Stimulated activated CD8-positive, alpha-beta memory T cell treated with anti-CD3 and anti-CD28 coated beads, Interleukin-4, amount 100 ng/mL, for 1 hour (primary cell): ENCODE measurements around the gene RANBP17.

Experiments used
- DNase-seq, 2 donors: peaks; one replicate each; pipeline ENCODE4 v3.0.0-alpha.2; 2020; ENCODE audit warnings: low read depth in 2 of 2, low spot score in 1 of 2

The RANBP17 gene

GRCh38 chr5:171080186-171080938, 218.5 kb downstream of the RANBP17 start:
- DNase-seq: no peak

DNA sequence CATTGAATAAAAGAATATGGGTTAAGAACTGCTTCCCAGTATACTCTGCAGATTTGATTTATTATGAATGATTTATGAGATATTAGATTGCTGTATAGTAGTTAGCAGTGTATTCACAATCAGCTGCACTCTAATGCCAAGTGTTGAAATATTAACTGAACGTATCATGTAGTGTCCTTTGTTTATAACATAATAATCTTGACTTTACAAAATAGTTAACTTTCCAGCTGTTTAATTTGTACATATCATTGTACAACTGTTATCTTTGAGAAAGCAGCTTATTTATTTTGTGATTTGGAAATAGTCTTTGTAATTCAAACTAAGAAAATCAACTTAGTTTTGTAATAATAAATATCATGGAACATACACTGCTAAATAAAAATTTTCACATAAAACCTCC, 219.5 kb downstream of the RANBP17 start:
- DNase-seq: no peak

DNA sequence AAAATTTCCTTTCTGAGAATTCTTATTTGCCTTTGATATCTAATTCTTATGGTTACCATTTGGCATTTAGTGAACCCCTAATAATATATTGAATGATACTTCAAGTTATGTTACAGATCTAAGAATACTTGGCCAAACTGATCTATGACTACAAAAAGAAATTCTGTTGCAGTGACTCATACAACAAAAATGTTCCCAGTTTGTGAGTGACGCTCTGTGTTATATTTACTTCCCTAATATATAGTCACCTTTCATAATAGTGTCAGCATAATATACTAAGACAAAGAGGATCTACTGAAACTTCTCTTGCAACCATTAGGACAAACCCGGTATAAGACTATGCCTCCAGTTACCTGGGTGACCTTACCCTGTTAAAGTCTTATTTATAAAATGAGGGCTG, 230.4 kb downstream of the RANBP17 start:
- DNase-seq: no peak

DNA sequence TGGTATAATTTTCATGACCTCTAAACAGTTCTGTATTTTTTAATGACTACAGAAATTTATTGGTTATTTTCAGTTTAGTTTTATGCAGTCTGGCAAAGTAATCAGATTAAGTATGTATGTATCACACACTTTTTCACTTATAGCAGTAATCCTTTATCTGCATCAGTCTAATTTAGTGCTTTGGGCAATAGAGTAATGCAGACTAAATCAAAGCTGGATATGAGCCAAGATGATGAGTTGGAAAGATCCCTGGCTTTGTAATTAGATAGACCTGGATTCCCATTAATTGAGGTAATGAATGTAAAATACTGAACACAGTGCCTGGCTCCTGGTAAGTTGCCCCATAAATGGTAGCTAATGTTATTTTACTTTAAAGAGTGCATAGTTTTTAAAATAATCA, 231.8 kb downstream of the RANBP17 start:
- DNase-seq: no peak

- DNase-seq: no peak
These were observed 232.5 kb downstream of the RANBP17 start for GRCh38 chr5:171094356-171094755.

- DNase-seq: no peak
These were observed 241.2 kb downstream of the RANBP17 start for GRCh38 chr5:171102877-171103610.

DNA sequence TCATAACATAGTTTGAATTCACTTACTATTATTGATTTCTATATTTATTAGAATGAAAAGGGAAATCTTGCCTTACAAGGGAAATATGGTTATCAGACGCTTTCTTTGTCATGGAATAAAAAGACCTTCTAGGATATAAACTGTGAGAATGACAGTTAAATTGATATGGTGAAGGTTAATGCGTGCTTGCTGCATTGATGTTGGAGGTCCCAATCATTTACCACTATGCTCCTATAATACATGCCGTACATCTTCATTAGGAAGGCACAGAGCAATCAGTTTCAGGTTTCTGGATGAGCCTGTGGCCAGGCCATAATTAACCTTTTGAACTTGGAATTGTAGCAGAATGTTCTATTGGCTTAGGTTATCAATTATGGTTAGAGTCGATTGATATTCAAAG, 245.9 kb downstream of the RANBP17 start:
- DNase-seq: no peak

GRCh38 chr5:171115519-171115918, 253.7 kb downstream of the RANBP17 start:
- no peak for DNase-seq

GRCh38 chr5:171116719-171117118, 254.9 kb downstream of the RANBP17 start:
- DNase-seq: no peak

DNA sequence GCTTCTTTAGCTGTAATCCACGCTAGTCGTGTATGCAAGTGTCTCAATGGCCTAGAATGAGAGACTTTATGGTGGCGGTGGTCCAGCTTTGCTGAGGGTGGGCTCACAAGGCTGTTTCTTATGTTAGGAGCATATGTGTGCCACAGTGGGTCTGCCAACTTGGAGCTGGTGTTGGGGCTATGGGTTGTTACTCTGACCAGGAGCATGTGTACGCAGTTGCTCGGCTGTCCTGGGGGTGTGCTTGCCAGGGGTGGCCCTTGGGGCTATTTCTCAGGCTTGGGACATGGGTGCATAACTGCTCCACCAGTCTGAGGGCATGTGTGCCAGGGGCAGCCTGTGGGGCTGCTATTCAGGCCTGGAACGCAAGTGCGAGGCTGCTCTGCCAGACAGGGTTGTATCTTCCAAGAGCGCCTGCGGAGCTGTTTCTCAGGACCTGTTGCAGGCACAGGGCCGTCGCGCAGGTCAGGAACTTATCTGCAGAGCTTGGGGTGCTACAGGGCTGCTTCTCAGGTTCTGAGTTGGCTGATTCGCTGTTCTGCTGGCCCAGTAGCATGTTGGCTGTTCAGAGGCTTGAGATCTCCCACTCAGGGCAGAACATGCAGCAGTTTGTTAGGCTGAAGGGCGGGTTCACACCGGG, 259.3 kb downstream of the RANBP17 start:
- no peak for DNase-seq

- DNase-seq: no peak
These were observed 259.8 kb downstream of the RANBP17 start for GRCh38 chr5:171121638-171122037.

- no peak for DNase-seq
These were observed 260.6 kb downstream of the RANBP17 start for GRCh38 chr5:171122372-171122771.

- no peak for DNase-seq
These were observed 261.6 kb downstream of the RANBP17 start for GRCh38 chr5:171123417-171123816.

DNA sequence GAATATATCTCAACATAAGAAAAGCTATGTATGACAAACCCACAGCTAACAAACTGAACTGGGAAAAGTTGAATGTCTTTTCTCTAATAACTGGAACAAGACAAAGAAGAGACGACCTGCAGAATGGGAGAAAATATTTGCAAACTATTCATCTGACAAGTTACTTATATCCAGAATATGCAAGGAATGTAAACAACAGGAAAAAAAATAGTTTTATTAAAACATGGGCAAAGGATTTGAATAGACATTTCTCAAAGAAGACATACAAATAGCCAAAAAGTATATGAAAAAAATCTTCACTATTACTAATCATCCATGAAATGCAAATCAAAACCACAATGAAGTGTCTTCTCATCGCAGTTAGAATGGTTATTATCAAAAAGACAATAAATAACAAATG, 265.5 kb downstream of the RANBP17 start:
- no peak for DNase-seq

DNA sequence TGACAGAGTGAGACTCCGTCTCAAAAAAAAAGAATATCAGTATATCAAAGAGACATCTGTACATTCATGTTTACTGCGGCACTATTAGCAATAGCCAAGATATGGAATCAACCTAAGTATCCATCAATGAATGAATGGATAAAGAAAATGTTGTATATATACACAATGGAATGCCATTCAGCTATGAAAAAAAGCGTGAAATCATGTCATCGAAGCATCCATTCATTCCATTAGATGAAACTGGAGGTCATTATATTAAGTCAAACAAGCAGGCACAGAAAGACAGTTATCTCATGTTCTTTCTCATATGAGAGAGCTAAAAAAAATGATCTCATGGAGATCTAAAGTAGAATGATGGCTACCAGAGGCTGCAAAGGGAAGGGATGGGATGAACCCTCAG, 266.3 kb downstream of the RANBP17 start:
- no peak for DNase-seq

- DNase-seq: no peak
These were observed 267.5 kb downstream of the RANBP17 start for GRCh38 chr5:171129308-171129707.

GRCh38 chr5:171131497-171131896, 269.7 kb downstream of the RANBP17 start:
- no peak for DNase-seq

DNA sequence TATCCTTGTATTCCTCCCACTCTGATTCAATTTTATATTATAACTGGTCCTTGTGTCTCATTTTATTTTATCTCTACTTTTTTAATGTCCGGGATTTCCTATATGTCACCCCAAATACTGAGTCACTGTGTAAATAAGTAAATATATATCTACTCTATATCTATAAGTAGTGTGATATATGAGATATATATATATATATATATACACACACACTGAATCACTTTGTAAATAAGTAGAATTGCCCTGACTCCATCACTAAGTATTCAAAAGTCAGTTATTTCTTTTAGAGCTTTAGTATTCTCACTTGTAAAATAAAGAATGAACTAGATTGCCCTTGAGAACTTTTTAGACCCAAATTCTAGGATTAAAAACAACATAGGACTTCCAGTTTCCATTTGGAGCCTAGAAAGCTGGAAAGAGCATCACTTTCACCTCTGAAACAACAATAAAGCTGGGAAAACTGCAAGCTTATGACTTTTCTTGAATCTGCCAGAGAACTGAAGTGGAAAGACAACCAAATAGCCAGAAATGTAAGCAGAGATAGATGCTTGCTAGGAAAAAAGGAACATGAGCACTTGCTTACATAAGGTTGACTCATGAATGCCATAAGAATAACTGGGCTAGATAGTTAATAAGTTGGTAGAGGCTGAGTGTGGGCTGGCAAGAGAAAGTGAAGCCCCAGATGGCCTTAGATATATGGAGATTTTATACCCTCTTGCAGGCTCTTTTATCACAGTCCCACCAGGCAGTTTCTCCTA, 276.1 kb downstream of the RANBP17 start:
- no peak for DNase-seq

DNA sequence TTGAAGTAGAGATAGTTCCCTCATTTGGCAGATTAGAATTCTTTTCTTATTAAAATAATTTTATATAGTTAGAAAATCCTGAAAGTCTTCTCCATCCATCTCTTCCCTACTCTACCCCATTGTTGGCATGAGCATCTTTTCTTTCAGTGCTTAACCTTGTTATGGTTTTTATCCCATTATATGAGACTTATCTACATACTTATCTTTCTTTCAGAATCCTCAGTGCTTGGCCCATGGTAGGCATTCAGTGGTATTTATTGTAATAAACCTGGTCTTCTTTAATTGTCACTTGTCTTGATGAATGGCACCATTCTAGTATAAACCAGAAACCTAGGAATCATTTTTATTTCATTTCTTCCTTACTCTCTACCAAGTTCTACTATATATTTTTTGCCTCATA, 277.4 kb downstream of the RANBP17 start:
- no peak for DNase-seq

DNA sequence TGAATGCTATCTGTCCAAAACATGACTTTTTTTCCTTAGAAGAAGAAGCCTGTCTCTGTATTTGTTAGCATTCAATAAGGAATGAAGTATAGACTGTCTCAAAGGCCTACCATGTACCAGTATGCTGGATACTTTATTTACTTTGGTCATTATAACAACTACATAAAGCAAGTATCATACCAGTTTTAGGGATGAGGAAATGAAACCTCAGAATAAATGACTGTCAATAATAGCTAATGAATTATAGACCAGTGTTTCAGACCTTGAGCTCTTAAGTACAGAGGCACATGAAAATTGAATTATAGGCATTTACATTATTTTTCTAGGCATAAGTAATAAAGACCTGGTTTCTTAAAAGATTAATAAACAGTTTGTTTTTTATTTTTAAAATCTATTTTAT, 280.8 kb downstream of the RANBP17 start:
- DNase-seq: no peak

GRCh38 chr5:171143171-171143570, 281.4 kb downstream of the RANBP17 start:
- DNase-seq: no peak

DNA sequence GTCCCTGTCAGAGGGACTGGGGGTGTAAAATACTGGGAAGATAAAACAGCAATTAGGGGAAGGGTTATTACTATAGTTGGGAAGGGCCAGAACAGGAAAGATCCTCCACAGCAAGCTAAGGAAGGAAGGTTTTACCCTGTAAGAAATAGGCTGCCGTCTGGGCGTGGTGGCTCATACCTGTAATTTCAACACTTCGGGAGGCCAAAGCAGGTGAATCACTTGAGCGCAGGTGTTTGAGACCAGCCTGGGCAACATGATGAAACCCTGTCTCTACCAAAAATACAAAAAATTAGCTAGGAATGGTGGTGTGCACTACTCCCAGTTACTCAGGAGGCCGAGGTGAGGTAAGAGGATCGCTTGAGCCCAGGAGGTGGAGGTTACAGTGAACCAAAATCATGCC, 282.1 kb downstream of the RANBP17 start:
- DNase-seq: no peak
